Caco-2 (cell line): ENCODE measurements around the gene PROZ. TPM values are rescaled to one million over a fixed set of nuclear protein-coding genes. Genes with fewer than 3 reads are reported as not detected.

Source experiments
- BruUV-seq: library from RNA; stranded (reverse); fragments of 400-500 nt; replicated peaks from 2 replicates; lab custom pipeline; 2021; lab: Mats Ljungman, UMichigan
- CTCF ChIA-PET: fragments of 300-600 bp; sonication (Branson Sonifier 250); formaldehyde crosslinking; loops from one replicate; lab custom pipeline; 2022; ENCODE audit warnings: antibody characterized with exemption; lab: Charles Lee
- POLR2A ChIA-PET: fragments of 300-600 bp; sonication (Branson Sonifier 250); formaldehyde crosslinking; loops from one replicate; lab custom pipeline; 2022; ENCODE audit warnings: antibody characterized with exemption; lab: Charles Lee
- DNase-seq, 2 experiments: peaks; one replicate each; pipeline versions ENCODE4 v3.0.0 to v3.0.0-alpha.2; 2020 to 2022
- H3K27me3 ChIP-seq: replicated peaks from 2 replicates; pipeline ENCODE4 v1.6.0; 2011; ENCODE audit warnings: low read length; ENCODE audit not compliant: control insufficient read depth, insufficient read depth
- H3K36me3 ChIP-seq: 2 replicates; pipeline ENCODE4 v1.5.1; 2011; ENCODE audit warnings: low read length; ENCODE audit not compliant: control insufficient read depth, insufficient read depth
- H3K4me1 ChIP-seq: fragments of 250-450 bp; sonication (Bioruptor Pico); 2 replicates; pipeline ENCODE4 v1.5.1; 2020; ENCODE audit warnings: mild to moderate bottlenecking
- H3K4me3 ChIP-seq: 2 replicates; pipeline ENCODE4 v1.5.1; 2011; ENCODE audit warnings: low read depth, mild to moderate bottlenecking, control low read depth, low read length
- H3K9me3 ChIP-seq: fragments of 250-450 bp; sonication (Bioruptor Pico); 2 replicates; pipeline ENCODE4 v1.5.1; 2020; ENCODE audit warnings: mild to moderate bottlenecking, moderate library complexity
- H3K27ac Mint-ChIP-seq: one replicate; pipeline ENCODE4 v1.8.0; 2022; ENCODE audit warnings: mixed read lengths; ENCODE audit not compliant: unreplicated experiment
- H3K27me3 Mint-ChIP-seq: one replicate; pipeline ENCODE4 v1.8.0; 2022; ENCODE audit warnings: mixed read lengths; ENCODE audit not compliant: insufficient read depth, unreplicated experiment
- H3K36me3 Mint-ChIP-seq: one replicate; pipeline ENCODE4 v1.8.0; 2022; ENCODE audit warnings: mild to moderate bottlenecking, mixed read lengths; ENCODE audit not compliant: insufficient read depth, unreplicated experiment
- H3K4me1 Mint-ChIP-seq: one replicate; pipeline ENCODE4 v1.8.0; 2022; ENCODE audit warnings: low read depth, mixed read lengths; ENCODE audit not compliant: unreplicated experiment
- H3K4me3 Mint-ChIP-seq: one replicate; pipeline ENCODE4 v1.8.0; 2022; ENCODE audit warnings: mild to moderate bottlenecking, moderate library complexity, mixed read lengths; ENCODE audit not compliant: unreplicated experiment
- H3K9me3 Mint-ChIP-seq: one replicate; pipeline ENCODE4 v1.8.0; 2022; ENCODE audit warnings: mixed read lengths; ENCODE audit not compliant: unreplicated experiment
- intact Hi-C: fragments of 100-400 bp; cut with micrococcal nuclease; formaldehyde crosslinking; loops from one replicate; pipeline ENCODE4 v1.10.0; 2022; ENCODE audit not compliant: unreplicated experiment
- total RNA-seq: library from RNA; stranded (reverse); gene quantifications from 2 replicates; pipeline ENCODE4 v1.2.3, GENCODE V29; 2022
- TF ChIP-seq, protein P1 (sequence below), 2 experiments: fragments of 200-600 bp in 1 of 2; IDR thresholded peaks; 1 replicate in 1 of 2; 2 replicates in 1 of 2; pipeline versions ENCODE4 v1.5.1 to v1.8.0; 2011 to 2022; ENCODE audit warnings: antibody characterized with exemption in 1 of 2, control low read depth in 1 of 2, inconsistent platforms in 1 of 2, low read depth in 1 of 2, low read length in 1 of 2, mild to moderate bottlenecking in 1 of 2, moderate library complexity in 1 of 2; ENCODE audit not compliant: insufficient read depth in 1 of 2, severe bottlenecking in 1 of 2, unreplicated experiment in 1 of 2

Gene PROZ
- total RNA-seq, 1 experiment from 2014 or later = not detected

DNA sequence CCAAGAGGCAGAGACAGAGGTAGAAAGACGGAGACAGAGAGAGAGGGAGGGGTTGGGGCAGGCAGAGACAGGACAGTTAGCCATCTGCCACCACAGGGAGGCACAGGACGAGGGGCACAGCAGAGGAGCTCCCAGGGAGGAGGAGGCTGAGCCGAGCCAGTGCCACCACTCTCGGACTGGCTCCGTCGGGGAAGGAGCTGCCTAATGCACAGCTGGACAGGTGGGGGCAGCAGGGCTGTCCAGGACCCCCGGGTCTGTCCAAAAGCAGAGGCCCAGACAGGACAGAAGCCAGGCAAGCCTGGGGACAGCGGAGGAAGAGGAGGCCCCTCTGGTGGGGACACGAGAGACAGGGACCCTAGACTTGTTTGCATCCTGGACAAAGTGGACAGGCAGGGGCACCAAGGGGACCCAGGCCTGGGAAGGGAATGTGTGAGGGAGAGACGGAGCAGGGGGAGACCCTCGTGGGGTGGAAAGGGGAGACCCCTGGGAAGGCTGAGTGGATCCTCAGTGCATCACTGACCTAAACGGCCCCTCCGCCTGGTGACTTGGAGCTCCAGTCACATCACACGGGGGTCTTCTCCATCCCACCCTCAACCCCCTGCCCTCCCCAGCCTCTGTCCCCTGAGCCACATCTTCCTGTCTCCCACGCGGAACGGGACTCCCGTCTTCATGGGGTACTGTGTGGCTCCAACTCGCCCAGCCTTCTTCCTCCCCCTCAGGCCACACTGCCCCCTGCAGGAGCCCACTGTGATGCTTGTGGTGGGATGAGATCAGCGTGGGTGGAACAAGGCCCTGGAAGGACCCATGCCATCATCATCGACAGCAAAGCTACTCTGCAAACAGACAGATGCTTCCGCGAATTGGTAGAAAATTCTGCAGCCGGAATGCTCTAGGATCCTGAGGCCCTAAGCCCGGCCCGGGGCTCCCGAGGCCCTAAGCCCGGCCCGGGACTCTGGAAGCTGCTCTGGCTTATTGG lies 34.9 kb upstream of the PROZ start:
- Mint-ChIP-seq H3K9me3 (no peaks in the 10 kb centered on the region), H3K27me3 (no peaks in the 10 kb centered on the region), H3K36me3 (peaks cover 10% of the 10 kb centered on the region), H3K4me1 (peaks cover 9% of the 10 kb centered on the region), H3K4me3 (peak overlapping the region; percentile 70), H3K27ac (peak overlapping the region; percentile 74)
- H3K9me3 ChIP-seq = no peaks in the 10 kb centered on the region
- TF ChIP-seq, protein P1, sequence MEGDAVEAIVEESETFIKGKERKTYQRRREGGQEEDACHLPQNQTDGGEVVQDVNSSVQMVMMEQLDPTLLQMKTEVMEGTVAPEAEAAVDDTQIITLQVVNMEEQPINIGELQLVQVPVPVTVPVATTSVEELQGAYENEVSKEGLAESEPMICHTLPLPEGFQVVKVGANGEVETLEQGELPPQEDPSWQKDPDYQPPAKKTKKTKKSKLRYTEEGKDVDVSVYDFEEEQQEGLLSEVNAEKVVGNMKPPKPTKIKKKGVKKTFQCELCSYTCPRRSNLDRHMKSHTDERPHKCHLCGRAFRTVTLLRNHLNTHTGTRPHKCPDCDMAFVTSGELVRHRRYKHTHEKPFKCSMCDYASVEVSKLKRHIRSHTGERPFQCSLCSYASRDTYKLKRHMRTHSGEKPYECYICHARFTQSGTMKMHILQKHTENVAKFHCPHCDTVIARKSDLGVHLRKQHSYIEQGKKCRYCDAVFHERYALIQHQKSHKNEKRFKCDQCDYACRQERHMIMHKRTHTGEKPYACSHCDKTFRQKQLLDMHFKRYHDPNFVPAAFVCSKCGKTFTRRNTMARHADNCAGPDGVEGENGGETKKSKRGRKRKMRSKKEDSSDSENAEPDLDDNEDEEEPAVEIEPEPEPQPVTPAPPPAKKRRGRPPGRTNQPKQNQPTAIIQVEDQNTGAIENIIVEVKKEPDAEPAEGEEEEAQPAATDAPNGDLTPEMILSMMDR (IDR thresholded peaks at IDR 0.05; ENCODE audit: insufficient read depth in 1 of 2, low read depth in 1 of 2, low read length in 1 of 2, severe bottlenecking in 1 of 2, unreplicated experiment in 1 of 2) = peak; percentile 38 to 54
- ChIA-PET POLR2A (no interaction called here), CTCF (interaction anchor here (0.7 to 1.0 kb wide), 2 partner anchors 19 to 181 kb away, joined by 3 to 4 read pairs; no protein-coding TSS in a partner anchor)
- no TSS peak for BruUV-seq
- H3K36me3 ChIP-seq = no peaks in the 10 kb centered on the region
- peak in 1 of 2 experiments; percentile 62 for DNase-seq
- H3K27me3 ChIP-seq = no peaks in the 10 kb centered on the region
- intact Hi-C loops = loop anchor here (2.0 kb wide), 1 partner anchor 37 kb away; no protein-coding TSS in a partner anchor
- H3K4me1 ChIP-seq = peaks cover 21% of the 10 kb centered on the region
- H3K4me3 ChIP-seq = peak overlapping the region; percentile 64

DNA sequence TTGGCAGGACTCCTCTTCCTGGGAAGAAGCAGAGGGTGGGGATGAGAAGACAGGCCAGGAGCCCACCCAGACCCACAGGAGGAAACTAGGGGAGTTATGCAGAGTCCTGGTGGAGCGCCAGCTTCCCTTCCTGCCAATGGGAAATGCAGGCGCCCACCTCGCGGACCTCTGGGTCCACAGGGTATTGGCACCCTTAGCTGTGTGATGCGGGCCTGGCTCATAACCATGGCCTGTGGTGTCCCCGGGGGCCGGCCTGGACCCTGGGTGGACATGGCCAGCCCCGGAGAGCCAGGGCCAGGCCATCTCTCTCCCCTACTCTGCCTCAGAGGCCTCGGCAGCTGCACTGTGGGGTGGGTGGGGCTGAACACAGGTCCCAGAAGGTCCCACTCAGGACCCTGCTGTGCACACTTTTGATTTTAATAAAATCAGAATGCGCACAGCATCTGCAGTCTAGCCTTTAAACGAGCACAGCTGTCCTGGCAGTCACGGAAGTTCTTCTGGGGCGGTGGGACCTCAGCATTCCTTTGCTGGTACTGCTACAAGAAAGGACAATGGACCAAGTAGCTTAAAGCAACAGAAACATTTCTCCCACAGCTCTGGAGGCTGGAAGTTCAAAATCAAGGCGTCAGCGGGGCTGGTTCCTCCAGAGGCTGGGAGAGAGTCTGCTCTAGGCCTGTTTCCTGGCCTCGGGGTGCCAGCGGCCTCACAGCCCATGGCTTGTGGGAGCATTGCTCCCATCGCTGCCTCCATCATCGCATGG lies 34.1 kb upstream of the PROZ start:
- Mint-ChIP-seq H3K27me3 (no peaks in the 10 kb centered on the region), H3K4me3 (no peak overlapping the region), H3K27ac (no peak overlapping the region), H3K36me3 (peaks cover 10% of the 10 kb centered on the region), H3K9me3 (no peaks in the 10 kb centered on the region), H3K4me1 (peaks cover 9% of the 10 kb centered on the region)
- intact Hi-C loops = no loop called here
- TF ChIP-seq, protein P1 (IDR thresholded peaks at IDR 0.05; ENCODE audit: insufficient read depth in 1 of 2, low read depth in 1 of 2, low read length in 1 of 2, severe bottlenecking in 1 of 2, unreplicated experiment in 1 of 2) = no peak
- POLR2A ChIA-PET = no interaction called here
- no peak overlapping the region for H3K4me3 ChIP-seq
- H3K36me3 ChIP-seq = no peaks in the 10 kb centered on the region
- CTCF ChIA-PET = interaction anchor here (1.0 kb wide), 1 partner anchor 18 kb away, joined by 3 read pairs; no protein-coding TSS in a partner anchor
- H3K27me3 ChIP-seq = no peaks in the 10 kb centered on the region
- no TSS peak for BruUV-seq
- peaks cover 21% of the 10 kb centered on the region for H3K4me1 ChIP-seq
- no peak for DNase-seq
- no peaks in the 10 kb centered on the region for H3K9me3 ChIP-seq
